Activated naive CD8-positive, alpha-beta T cell treated with anti-CD3 and anti-CD28 coated beads, Interleukin-2, amount 10 ng/mL, durations not matched to agents 7 days and 5 days (primary cell): ENCODE results near the gene ADM2. TPM values are rescaled to one million over a fixed set of nuclear protein-coding genes. Genes with fewer than 3 reads are reported as not detected.
A peak's percentile ranks its signal among the peaks of the same experiment; 100 is the strongest.

Experiments used
- ATAC-seq: fragments of 150-1000 bp; cut with Tn5 transposase; one replicate; pipeline ENCODE4 v1.10.0; 2021; ENCODE audit warnings: low read depth, moderate library complexity
- POLR2A ChIA-PET: fragments of 350-600 bp; sonication (Branson Sonifier 250); formaldehyde crosslinking; loops from one replicate; lab custom pipeline; 2021; ENCODE audit warnings: antibody characterized with exemption; lab: Charles Lee
- DNase-seq: peaks from one replicate; pipeline ENCODE4 v3.0.0; 2021
- H3K27ac Mint-ChIP-seq: one replicate; pipeline ENCODE4 v1.8.0; 2022; ENCODE audit warnings: mild to moderate bottlenecking, mixed read lengths
- H3K27me3 Mint-ChIP-seq: one replicate; pipeline ENCODE4 v1.8.0; 2022; ENCODE audit warnings: mild to moderate bottlenecking, moderate library complexity, mixed read lengths
- H3K36me3 Mint-ChIP-seq: one replicate; pipeline ENCODE4 v1.8.0; 2021; ENCODE audit warnings: mild to moderate bottlenecking, mixed read lengths
- H3K4me1 Mint-ChIP-seq: one replicate; pipeline ENCODE4 v1.8.0; 2021; ENCODE audit warnings: mixed read lengths
- H3K4me3 Mint-ChIP-seq: one replicate; pipeline ENCODE4 v1.8.0; 2022; ENCODE audit warnings: mild to moderate bottlenecking, moderate library complexity, mixed read lengths
- H3K9me3 Mint-ChIP-seq: one replicate; pipeline ENCODE4 v1.8.0; 2021; ENCODE audit warnings: mixed read lengths
- total RNA-seq, 2 experiments: library from RNA; stranded (reverse); gene quantifications; one replicate each; pipeline ENCODE4 v1.2.3, GENCODE V29; 2021

ADM2 gene
- total RNA-seq, 2 experiments from 2014 or later: 6.5 to 6.7 TPM

DNA sequence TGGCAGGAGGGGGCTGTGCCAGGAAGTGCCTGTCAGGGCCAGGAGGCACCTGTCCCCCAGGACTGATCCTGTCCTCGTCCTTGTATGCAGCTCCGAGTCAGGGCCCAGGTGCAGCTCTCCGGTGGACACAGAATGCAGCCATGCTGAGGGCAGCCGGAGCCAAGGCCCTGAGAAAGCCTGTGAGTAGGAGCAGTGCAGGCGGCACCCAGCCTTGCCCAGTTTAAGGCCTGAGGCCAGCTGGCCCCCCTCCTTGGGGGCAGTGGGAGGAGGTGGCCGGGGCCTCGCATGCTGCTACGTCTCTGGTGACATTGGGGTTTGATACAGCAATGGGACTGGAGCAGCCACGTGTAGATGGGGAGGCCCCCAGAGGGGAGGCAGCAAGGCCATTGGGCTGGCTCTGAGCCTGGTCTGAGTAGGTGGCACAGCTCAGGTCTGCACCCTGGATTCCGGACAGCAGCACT is 41.4 kb upstream of the ADM2 start:
- ATAC-seq (no peak), DNase-seq (no peak)
- POLR2A ChIA-PET: no interaction called here
- peak overlapping the region; percentile 25 for H3K27ac Mint-ChIP-seq
- peaks cover 3% of the 10 kb centered on the region for H3K4me1 Mint-ChIP-seq
- H3K9me3 Mint-ChIP-seq: no peaks in the 10 kb centered on the region
- no peaks in the 10 kb centered on the region for H3K27me3 Mint-ChIP-seq
- no peaks in the 10 kb centered on the region for H3K36me3 Mint-ChIP-seq
- H3K4me3 Mint-ChIP-seq: no peak overlapping the region

- no peak for ATAC-seq
- DNase-seq: peak; percentile 34
Observed at GRCh38 chr22:50440544-50441249, 40.6 kb upstream of the ADM2 start.

DNA sequence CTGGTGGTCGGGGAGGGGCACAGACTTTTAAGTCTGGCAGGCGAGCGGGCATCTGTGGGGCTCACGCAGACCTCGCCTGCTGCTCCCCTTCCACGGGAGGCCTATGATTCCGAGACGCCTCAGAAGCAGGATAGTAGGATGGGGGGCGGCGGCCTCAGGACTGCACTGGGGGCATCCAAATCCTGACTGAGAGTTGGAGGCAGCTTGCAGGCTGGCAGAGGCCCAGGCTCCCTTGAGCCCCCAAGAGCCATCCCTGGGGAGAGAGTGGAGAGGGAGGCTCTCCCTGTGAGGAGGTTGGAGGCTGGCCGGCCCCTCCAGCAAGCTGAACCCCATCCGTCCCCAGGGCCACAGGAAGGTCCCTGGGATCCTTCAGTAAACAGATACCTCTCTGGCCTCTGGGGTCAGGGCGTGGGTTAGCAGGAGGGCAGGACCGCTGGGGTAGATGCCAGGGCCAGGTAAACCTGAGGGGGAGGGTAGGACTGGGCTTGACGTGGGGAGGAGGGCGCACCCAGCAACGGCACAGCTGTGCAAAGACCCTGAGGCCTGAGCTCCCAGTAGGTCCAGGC is 39.8 kb upstream of the ADM2 start:
- Mint-ChIP-seq H3K9me3 (no peaks in the 10 kb centered on the region), H3K4me1 (peaks cover 14% of the 10 kb centered on the region), H3K27ac (no peak overlapping the region), H3K36me3 (peaks cover 2% of the 10 kb centered on the region), H3K4me3 (no peak overlapping the region), H3K27me3 (no peaks in the 10 kb centered on the region)
- POLR2A ChIA-PET: interaction anchor here (0.7 to 1.1 kb wide), 2 partner anchors 12 to 122 kb away, joined by 3 read pairs; no protein-coding TSS in a partner anchor
- ATAC-seq (no peak), DNase-seq (no peak)

More at GRCh38 chr22:50440544-50441249, 40.6 kb upstream of the ADM2 start:
- H3K9me3 Mint-ChIP-seq: no peaks in the 10 kb centered on the region
- POLR2A ChIA-PET: interaction anchor here (0.6 kb wide), 1 partner anchor 12 kb away, joined by 3 read pairs; no protein-coding TSS in a partner anchor
- H3K27me3 Mint-ChIP-seq: no peaks in the 10 kb centered on the region
- H3K4me1 Mint-ChIP-seq: peaks cover 11% of the 10 kb centered on the region
- peaks cover under 1% of the 10 kb centered on the region for H3K36me3 Mint-ChIP-seq
- H3K4me3 Mint-ChIP-seq: no peak overlapping the region
- H3K27ac Mint-ChIP-seq: peak overlapping the region; percentile 54

- Mint-ChIP-seq H3K4me1 (peaks cover 14% of the 10 kb centered on the region), H3K27me3 (no peaks in the 10 kb centered on the region), H3K4me3 (no peak overlapping the region), H3K27ac (peak overlapping the region; percentile 58), H3K36me3 (peaks cover 2% of the 10 kb centered on the region), H3K9me3 (no peaks in the 10 kb centered on the region)
- DNase-seq: no peak
- POLR2A ChIA-PET: interaction anchor here (1.3 to 2.3 kb wide), 3 partner anchors 25 to 178 kb away, joined by 3 to 8 read pairs (median 6); no protein-coding TSS in a partner anchor
- ATAC-seq: no peak
Observed at GRCh38 chr22:50443197-50443596, 38.1 kb upstream of the ADM2 start.

DNA sequence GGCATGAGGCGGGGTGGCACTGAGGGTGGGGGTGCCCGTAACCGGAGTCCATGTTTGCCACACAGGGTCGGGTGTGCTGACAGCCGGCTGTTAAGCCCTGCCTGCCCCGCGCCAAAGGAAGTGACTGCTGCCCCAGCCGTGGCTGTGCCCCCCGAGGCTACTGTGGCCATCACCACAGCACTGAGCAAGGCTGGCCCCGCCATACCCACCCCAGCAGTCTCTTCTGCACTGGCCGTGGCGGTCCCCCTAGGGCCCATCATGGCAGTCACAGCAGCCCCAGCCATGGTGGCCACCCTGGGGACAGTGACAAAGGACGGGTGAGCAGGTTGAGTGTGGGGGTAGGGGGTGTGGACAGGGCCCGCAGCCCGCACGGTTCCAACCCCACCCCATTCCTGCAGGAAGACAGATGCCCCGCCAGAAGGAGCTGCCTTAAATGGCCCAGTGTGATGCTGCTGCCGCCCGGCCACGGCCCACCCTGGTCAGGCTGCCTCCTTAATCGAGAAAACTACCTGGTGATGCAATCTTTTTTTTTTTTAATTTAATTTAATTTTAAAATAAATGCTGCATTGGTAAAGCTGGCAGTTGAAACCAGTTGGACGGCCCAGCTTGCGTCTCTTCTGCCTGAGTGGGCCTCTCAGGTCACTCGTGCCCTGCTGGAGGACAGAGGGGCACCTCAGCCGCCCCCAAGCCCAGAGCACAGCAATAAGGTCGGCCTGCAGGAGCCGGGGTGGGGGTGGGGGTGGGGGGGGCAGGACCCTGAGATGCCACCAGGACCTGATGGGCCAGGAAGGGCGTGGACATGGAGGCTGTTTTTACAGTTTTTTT is 37.3 kb upstream of the ADM2 start:
- POLR2A ChIA-PET: interaction anchor here (0.6 to 2.3 kb wide), 10 partner anchors 9 to 227 kb away, joined by 3 to 13 read pairs (median 4); no protein-coding TSS in a partner anchor
- no peaks in the 10 kb centered on the region for H3K27me3 Mint-ChIP-seq
- H3K9me3 Mint-ChIP-seq: no peaks in the 10 kb centered on the region
- H3K4me3 Mint-ChIP-seq: no peak overlapping the region
- peaks cover 16% of the 10 kb centered on the region for H3K4me1 Mint-ChIP-seq
- no peak for DNase-seq
- H3K27ac Mint-ChIP-seq: peak overlapping the region; percentile 90
- no peak for ATAC-seq
- peaks cover 5% of the 10 kb centered on the region for H3K36me3 Mint-ChIP-seq

GRCh38 chr22:50444663-50445062 is 36.7 kb upstream of the ADM2 start:
- POLR2A ChIA-PET: interaction anchor here (0.6 to 2.3 kb wide), 14 partner anchors 9 to 227 kb away, joined by 3 to 13 read pairs (median 3); partner anchors contain the start of gene SCO2
- no peak for ATAC-seq
- peaks cover 9% of the 10 kb centered on the region for H3K36me3 Mint-ChIP-seq
- H3K9me3 Mint-ChIP-seq: no peaks in the 10 kb centered on the region
- H3K27me3 Mint-ChIP-seq: no peaks in the 10 kb centered on the region
- H3K27ac Mint-ChIP-seq: peak overlapping the region; percentile 90
- no peak overlapping the region for H3K4me3 Mint-ChIP-seq
- peaks cover 19% of the 10 kb centered on the region for H3K4me1 Mint-ChIP-seq
- no peak for DNase-seq

DNA sequence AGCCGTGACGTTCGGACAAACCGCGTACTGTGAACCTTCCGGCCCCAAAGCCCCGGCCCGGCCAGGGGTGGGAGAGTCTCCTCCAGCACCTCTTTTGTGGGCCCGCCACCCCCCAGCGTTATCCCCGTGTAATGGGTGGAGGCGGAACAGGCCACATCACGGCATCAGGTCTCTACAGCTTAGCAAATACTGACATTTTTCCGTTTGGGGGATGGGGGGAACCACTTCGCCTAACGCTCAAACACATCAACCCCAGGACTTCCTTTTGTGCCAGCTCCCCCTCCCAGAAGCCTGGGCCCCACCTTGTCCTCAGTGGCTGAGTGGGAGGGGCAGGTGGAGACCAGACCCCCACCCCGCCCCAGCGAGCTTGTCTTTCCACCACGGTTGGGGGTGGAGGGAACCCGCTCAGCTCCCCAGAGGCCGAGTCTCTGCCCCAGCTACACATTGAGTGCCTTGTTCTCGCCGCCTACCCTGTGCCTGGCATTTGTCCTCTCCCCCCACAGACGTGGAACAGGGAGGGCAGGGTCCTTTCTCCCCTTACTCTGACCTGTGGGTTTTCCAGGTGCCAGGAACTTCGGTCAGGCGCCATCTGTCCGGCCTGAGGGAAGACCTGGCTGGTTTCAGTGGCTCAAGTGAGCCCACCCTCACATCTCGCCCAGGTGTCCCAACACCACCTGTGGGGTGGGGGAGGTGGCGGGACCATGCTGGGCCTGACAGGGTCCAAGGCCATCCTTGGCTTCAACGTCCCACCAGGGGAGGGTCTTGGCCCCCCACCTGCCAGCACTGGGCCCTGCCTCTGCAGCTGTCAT is 36.1 kb upstream of the ADM2 start:
- POLR2A ChIA-PET: interaction anchor here (0.6 to 2.3 kb wide), 12 partner anchors 8 to 228 kb away, joined by 3 to 13 read pairs (median 3); partner anchors contain the start of gene SCO2
- Mint-ChIP-seq H3K27ac (peak overlapping the region; percentile 90), H3K9me3 (no peaks in the 10 kb centered on the region), H3K36me3 (peaks cover 9% of the 10 kb centered on the region), H3K4me1 (peaks cover 21% of the 10 kb centered on the region), H3K4me3 (peak overlapping the region; percentile 25), H3K27me3 (no peaks in the 10 kb centered on the region)
- ATAC-seq: peak; percentile 65
- DNase-seq: no peak

GRCh38 chr22:50445880-50446707 is 35.2 kb upstream of the ADM2 start:
- ATAC-seq: no peak
- Mint-ChIP-seq H3K27me3 (no peaks in the 10 kb centered on the region), H3K4me1 (peaks cover 23% of the 10 kb centered on the region), H3K9me3 (no peaks in the 10 kb centered on the region), H3K27ac (peak overlapping the region; percentile 90), H3K36me3 (peaks cover 12% of the 10 kb centered on the region), H3K4me3 (peak overlapping the region; percentile 25)
- DNase-seq: no peak
- POLR2A ChIA-PET: interaction anchor here (1.2 to 2.3 kb wide), 4 partner anchors 23 to 175 kb away, joined by 3 to 13 read pairs (median 8); no protein-coding TSS in a partner anchor

GRCh38 chr22:50446708-50447575 is 34.4 kb upstream of the ADM2 start:
- peaks cover 12% of the 10 kb centered on the region for H3K36me3 Mint-ChIP-seq
- H3K27ac Mint-ChIP-seq: no peak overlapping the region
- H3K27me3 Mint-ChIP-seq: no peaks in the 10 kb centered on the region
- H3K4me1 Mint-ChIP-seq: peaks cover 23% of the 10 kb centered on the region
- POLR2A ChIA-PET: no interaction called here
- H3K4me3 Mint-ChIP-seq: no peak overlapping the region
- DNase-seq (no peak), ATAC-seq (no peak)
- no peaks in the 10 kb centered on the region for H3K9me3 Mint-ChIP-seq

DNA sequence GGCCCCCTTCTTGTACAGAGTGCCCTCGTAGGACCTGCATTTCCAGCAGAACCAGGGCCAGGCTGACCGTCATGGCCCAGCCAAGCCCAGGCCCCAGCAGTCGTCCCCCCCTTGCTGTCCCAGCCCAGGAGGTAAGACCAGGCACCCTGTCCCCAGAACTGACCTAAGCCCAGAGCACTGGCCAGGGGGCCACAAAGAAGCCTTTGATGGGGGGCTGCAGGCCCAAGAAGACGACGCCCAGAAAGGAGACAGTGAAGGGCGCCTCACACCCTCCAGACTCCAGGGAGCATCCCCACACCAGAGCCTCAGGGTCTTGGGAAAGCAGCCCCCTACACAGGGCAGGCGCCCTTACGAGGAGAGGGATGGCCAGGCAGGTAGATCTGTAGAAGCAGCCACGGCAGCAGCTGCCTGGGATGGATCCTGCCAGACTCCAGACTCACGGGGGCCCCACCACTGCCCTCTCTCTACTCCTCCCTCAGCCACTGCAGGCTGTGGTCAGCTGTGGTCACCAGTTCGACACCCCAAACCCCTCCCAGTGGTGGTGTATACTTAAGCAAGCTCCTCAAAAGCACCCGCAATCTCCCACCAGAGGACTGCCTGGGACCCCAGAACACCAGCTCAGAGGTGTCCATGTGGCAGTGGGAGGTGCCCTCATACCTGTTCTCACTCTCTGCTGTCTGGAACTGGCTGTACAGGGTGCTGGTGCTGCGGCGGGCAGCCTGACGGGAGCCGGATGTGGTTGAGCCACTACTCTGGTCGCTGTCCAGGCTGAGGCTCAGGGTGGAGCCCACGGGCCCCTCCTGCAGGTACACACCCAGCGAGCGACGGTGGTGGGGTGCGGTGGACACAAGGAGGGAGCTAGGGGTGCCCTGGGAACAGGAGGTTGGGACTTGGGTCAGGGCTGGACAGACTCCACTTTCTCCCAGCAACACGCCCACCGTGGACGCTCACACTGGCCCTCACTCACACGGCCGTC is 33.5 kb upstream of the ADM2 start:
- Mint-ChIP-seq H3K27ac (no peak overlapping the region), H3K9me3 (no peaks in the 10 kb centered on the region), H3K36me3 (peaks cover 12% of the 10 kb centered on the region), H3K4me3 (no peak overlapping the region), H3K4me1 (peaks cover 23% of the 10 kb centered on the region), H3K27me3 (no peaks in the 10 kb centered on the region)
- POLR2A ChIA-PET: no interaction called here
- DNase-seq (no peak), ATAC-seq (no peak)
